ENCODE measurements around the gene OTUD6A. TPM values are rescaled to one million over a fixed set of nuclear protein-coding genes. Genes with fewer than 3 reads are reported as not detected.

The OTUD6A gene
- total and polyA plus RNA-seq, 8 donors, result not detected

DNA sequence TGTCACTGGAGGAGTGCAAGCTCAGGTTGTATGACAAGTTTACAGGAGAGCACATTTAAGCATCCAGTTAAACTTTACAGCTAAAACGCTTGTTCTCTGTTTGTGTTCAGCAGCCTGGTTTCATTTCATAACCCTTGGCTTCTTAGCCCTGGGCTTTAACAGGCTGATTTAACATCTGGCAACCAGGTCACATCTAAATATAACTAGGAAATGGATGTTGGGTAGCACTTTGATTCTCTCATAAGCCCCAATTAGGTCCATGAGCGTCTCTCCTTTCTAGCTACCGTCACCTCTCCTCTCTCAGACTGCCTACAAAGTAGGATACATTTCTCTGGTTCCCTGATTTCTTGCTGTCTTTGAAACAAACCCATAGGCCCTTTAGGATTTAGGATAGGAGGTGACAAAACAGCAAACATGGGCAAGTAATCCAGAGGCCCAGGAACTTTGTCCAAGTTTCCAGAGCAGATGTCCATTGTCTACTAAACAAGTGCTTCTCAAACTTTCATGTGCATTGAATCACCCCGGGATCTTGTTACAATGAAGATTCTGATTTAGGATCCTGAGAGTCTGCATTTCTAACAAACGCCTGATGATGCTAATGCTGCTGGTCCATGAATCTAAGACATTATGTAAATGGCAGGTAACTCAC is 22.5 kb downstream of the OTUD6A start:
- Histone ChIP-seq H3K27me3 (peaks cover 0 to 6% (median 0%) of the 10 kb centered on the region in 3 donors), H3K27ac (no peak overlapping the region), H3K4me1 (peaks cover 0 to 16% (median 7%) of the 10 kb centered on the region in 4 donors), H3K36me3 (no peaks in the 10 kb centered on the region), H3K4me3 (no peak overlapping the region), H3K9me3 (no peaks in the 10 kb centered on the region)
- no peak for DNase-seq
- 73 to 88% (median 77%) methylated on average over 5 of the region's 5 CpGs for WGBS, 5 donors
- TF ChIP-seq, protein P1, sequence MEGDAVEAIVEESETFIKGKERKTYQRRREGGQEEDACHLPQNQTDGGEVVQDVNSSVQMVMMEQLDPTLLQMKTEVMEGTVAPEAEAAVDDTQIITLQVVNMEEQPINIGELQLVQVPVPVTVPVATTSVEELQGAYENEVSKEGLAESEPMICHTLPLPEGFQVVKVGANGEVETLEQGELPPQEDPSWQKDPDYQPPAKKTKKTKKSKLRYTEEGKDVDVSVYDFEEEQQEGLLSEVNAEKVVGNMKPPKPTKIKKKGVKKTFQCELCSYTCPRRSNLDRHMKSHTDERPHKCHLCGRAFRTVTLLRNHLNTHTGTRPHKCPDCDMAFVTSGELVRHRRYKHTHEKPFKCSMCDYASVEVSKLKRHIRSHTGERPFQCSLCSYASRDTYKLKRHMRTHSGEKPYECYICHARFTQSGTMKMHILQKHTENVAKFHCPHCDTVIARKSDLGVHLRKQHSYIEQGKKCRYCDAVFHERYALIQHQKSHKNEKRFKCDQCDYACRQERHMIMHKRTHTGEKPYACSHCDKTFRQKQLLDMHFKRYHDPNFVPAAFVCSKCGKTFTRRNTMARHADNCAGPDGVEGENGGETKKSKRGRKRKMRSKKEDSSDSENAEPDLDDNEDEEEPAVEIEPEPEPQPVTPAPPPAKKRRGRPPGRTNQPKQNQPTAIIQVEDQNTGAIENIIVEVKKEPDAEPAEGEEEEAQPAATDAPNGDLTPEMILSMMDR (IDR thresholded peaks at IDR 0.05), result no peak
- TF ChIP-seq EP300 (IDR thresholded peaks at IDR 0.05), result no peak
- TF ChIP-seq POLR2A (IDR thresholded peaks at IDR 0.05), result no peak
- TF ChIP-seq POLR2AphosphoS5 (IDR thresholded peaks at IDR 0.05), result no peak
- intact Hi-C loops (cut with DNase I; ENCODE audit: low total_unique reads), result no loop called here

DNA sequence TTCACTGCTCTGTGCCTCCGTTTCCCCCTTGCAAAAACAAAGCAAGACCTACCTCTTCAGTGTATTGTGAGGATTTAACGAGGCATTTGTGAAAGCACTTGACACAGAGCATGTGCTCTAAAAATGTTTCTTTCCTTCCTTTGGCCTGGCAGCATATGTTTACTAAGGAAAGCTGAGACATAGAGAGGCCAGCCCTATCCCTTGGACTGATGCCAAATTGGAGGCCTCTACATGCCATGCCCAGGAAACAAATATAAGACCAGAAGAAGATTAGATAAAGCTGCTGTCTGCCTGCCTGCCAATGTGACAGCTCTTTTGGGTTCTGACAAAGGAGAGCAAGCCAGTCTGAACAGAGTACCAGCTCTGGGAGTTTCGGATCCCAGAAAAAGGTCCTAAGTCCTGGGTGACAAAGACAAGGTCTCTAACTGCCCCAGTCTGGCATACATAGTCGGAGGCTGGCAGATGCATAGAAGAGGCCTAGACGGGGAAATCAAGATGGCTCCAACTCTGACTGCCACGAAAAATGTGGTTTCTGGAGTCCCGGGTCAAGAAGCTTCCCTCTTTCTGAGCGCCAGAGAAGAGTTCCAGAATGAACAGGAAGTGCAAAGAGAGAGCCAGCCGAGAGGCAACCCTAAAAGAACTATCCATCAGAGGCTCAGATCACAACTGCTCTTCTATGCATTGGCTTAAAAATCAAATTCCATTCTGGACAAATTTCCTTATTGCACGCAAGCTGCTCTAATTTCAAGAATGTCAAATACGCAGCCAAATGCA is 25.8 kb downstream of the OTUD6A start:
- H3K4me3 ChIP-seq, result no peak overlapping the region
- TF ChIP-seq POLR2AphosphoS5 (IDR thresholded peaks at IDR 0.05) (no peak), POLR2A (IDR thresholded peaks at IDR 0.05) (no peak), EP300 (IDR thresholded peaks at IDR 0.05) (no peak)
- TF ChIP-seq, protein P1 (IDR thresholded peaks at IDR 0.05), result no peak
- H3K27ac ChIP-seq, result peak overlapping the region in 2 of 5 donors; percentile 3 to 5
- H3K9me3 ChIP-seq, result no peaks in the 10 kb centered on the region
- 18 to 36% (median 32%) methylated on average over 10 to 11 of the region's 11 CpGs for WGBS, 5 donors
- H3K27me3 ChIP-seq, result no peaks in the 10 kb centered on the region
- peak; percentile 50 to 59 for DNase-seq
- no peaks in the 10 kb centered on the region for H3K36me3 ChIP-seq
- H3K4me1 ChIP-seq, result peaks cover 0 to 16% (median 7%) of the 10 kb centered on the region in 4 donors
- intact Hi-C loops (cut with DNase I; ENCODE audit: low total_unique reads), result no loop called here

DNA sequence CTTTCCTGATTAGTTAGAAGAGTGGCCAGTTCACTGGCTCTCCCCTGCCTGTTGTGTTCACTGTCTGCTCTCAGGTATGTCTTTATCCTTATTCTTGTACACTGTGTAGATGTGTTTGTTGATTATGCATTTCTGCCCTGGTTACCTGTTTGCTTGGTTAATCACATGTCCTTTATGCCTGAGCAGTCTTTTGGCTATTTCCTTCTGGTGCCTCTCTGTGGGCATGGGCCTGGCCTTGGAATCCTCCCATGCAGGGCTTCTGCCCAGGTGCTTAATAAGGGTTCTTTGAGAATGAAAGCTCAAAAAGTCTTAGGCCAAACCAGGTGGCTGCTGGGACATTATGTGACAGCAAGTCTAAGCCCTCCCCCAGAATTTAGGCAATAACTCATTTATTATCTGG is 26.5 kb downstream of the OTUD6A start:
- no peaks in the 10 kb centered on the region for H3K36me3 ChIP-seq
- no peaks in the 10 kb centered on the region for H3K9me3 ChIP-seq
- H3K27ac ChIP-seq, result no peak overlapping the region
- H3K27me3 ChIP-seq, result no peaks in the 10 kb centered on the region
- TF ChIP-seq EP300 (IDR thresholded peaks at IDR 0.05), result no peak
- no peak for TF ChIP-seq POLR2A (IDR thresholded peaks at IDR 0.05)
- TF ChIP-seq, protein P1 (IDR thresholded peaks at IDR 0.05), result no peak
- TF ChIP-seq POLR2AphosphoS5 (IDR thresholded peaks at IDR 0.05), result no peak
- H3K4me3 ChIP-seq, result no peak overlapping the region
- intact Hi-C loops (cut with DNase I; ENCODE audit: low total_unique reads), result no loop called here
- no peak for DNase-seq
- peaks cover 0 to 16% (median 7%) of the 10 kb centered on the region in 4 donors for H3K4me1 ChIP-seq

DNA sequence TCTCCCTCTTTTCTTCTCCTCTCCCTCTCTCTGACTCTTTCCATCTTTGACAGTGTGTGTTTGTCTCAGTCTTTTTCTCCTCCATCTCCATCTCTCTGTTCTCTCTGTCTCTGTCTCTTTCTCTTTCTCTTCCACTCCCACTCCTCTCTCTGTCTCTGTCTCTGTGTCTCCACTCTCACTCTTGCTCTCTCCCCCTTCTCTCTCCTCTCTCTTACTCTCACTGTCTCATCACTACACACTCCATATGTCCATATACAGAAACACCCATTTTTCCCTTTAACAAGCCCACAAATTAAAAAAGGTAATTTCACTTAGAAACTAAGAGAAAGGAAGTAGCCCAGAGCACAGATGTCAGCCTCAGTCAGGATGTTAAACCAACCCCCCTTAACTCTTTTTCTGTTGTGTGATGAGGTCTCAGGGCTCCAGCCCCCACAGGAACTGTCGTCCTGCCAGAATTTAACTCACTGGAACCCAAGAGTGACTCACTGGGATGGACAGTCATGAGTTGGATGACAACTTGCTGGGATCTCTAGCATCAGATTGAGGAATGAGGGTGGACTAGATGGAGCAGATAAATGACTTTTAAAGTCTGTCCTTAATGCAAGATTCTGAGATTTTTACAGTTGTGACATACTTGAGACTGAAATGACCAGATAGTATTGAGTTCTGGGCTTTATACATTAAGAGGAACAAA is 27.5 kb downstream of the OTUD6A start:
- H3K4me3 ChIP-seq, result no peak overlapping the region
- H3K9me3 ChIP-seq, result no peaks in the 10 kb centered on the region
- intact Hi-C loops (cut with DNase I; ENCODE audit: low total_unique reads), result loop anchor here (10.0 kb wide), 1 partner anchor 55 kb away; no protein-coding TSS in a partner anchor
- TF ChIP-seq POLR2AphosphoS5 (IDR thresholded peaks at IDR 0.05) (no peak), POLR2A (IDR thresholded peaks at IDR 0.05) (no peak), EP300 (IDR thresholded peaks at IDR 0.05) (no peak)
- TF ChIP-seq, protein P1 (IDR thresholded peaks at IDR 0.05), result no peak
- no peak for DNase-seq
- H3K36me3 ChIP-seq, result no peaks in the 10 kb centered on the region
- no peak overlapping the region for H3K27ac ChIP-seq
- H3K4me1 ChIP-seq, result peaks cover 0 to 16% (median 7%) of the 10 kb centered on the region in 4 donors
- no peaks in the 10 kb centered on the region for H3K27me3 ChIP-seq
- WGBS, 5 donors, result 36 to 65% (median 50%) methylated on average over 1 of the region's 1 CpG

All from stomach (tissue), 9 donors.